ENCODE data around the gene DGKI. TPM values are rescaled to one million over a fixed set of nuclear protein-coding genes. Genes with fewer than 3 reads are reported as not detected.

The DGKI gene
- total RNA-seq, 2 donors from 2014 or later: 0.04 to 0.64 TPM

DNA sequence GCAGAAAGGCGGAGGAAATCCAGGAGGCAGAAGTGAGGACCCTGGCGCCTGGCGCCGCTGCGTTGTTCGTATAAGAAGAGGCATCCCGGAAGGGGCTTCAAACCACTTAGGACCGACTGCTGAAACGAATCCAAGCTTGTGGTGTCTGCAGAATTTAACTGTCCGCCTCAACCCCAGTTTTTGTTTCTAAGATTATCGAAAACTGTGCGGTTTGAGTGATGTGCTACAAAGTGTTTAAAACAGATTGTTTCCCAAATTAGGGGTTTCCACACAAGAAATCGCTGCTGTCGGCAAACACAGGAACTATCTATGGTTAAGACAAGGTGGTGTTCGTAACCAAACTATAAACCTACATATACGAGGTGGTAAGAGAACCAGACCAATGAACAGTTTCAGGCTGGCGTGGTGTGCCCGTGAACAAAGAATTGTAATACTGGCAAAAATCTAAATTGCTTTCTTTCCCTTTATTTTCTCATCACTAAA is 835 bp upstream of the DGKI start:
- no peaks in the 10 kb centered on the region for H3K36me3 ChIP-seq (ENCODE audit: control insufficient read depth, insufficient read depth, low read length)
- H3K27me3 Mint-ChIP-seq (ENCODE audit: insufficient read depth): peaks cover 62% of the 10 kb centered on the region
- H3K4me3 ChIP-seq (ENCODE audit: low read length): peak overlapping the region; percentile 74
- H3K4me1 ChIP-seq (ENCODE audit: control insufficient read depth, insufficient read depth, low read length): no peaks in the 10 kb centered on the region
- no peaks in the 10 kb centered on the region for H3K9me3 ChIP-seq (ENCODE audit: control insufficient read depth, low read length)
- H3K4me3 Mint-ChIP-seq: peak overlapping the region; percentile 47
- H3K27ac Mint-ChIP-seq: no peak overlapping the region
- TF ChIP-seq, protein P1, sequence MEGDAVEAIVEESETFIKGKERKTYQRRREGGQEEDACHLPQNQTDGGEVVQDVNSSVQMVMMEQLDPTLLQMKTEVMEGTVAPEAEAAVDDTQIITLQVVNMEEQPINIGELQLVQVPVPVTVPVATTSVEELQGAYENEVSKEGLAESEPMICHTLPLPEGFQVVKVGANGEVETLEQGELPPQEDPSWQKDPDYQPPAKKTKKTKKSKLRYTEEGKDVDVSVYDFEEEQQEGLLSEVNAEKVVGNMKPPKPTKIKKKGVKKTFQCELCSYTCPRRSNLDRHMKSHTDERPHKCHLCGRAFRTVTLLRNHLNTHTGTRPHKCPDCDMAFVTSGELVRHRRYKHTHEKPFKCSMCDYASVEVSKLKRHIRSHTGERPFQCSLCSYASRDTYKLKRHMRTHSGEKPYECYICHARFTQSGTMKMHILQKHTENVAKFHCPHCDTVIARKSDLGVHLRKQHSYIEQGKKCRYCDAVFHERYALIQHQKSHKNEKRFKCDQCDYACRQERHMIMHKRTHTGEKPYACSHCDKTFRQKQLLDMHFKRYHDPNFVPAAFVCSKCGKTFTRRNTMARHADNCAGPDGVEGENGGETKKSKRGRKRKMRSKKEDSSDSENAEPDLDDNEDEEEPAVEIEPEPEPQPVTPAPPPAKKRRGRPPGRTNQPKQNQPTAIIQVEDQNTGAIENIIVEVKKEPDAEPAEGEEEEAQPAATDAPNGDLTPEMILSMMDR (conservative IDR thresholded peaks at IDR 0.05): no peak
- no peak for DNase-seq
- H3K36me3 Mint-ChIP-seq (ENCODE audit: low read depth): no peaks in the 10 kb centered on the region
- no peak overlapping the region for H3K9ac ChIP-seq (ENCODE audit: extremely low read depth, low read length, poor library complexity, severe bottlenecking)
- H3K4me1 Mint-ChIP-seq: no peaks in the 10 kb centered on the region
- H3K27ac ChIP-seq (ENCODE audit: low read depth, low read length): no peak overlapping the region
- H3K27me3 ChIP-seq (ENCODE audit: control insufficient read depth, insufficient read depth, low read length, poor library complexity, severe bottlenecking): peaks cover 59% of the 10 kb centered on the region
- no peaks in the 10 kb centered on the region for H3K9me3 Mint-ChIP-seq
- WGBS, 2 experiments (ENCODE audit: insufficient coverage in 1 of 2, insufficient read length in 1 of 2): 29 to 46% methylated on average over 13 to 18 of the region's 18 CpGs

- 0 to 4% methylated on average over 5 to 47 of the region's 47 CpGs for WGBS, 2 experiments (ENCODE audit: insufficient coverage in 1 of 2, insufficient read length in 1 of 2)
- DNase-seq: no peak
- H3K27me3 Mint-ChIP-seq (ENCODE audit: insufficient read depth): peaks cover 62% of the 10 kb centered on the region
These were observed 286 bp downstream of the DGKI start for GRCh38 chr7:137846549-137846826.

DNA sequence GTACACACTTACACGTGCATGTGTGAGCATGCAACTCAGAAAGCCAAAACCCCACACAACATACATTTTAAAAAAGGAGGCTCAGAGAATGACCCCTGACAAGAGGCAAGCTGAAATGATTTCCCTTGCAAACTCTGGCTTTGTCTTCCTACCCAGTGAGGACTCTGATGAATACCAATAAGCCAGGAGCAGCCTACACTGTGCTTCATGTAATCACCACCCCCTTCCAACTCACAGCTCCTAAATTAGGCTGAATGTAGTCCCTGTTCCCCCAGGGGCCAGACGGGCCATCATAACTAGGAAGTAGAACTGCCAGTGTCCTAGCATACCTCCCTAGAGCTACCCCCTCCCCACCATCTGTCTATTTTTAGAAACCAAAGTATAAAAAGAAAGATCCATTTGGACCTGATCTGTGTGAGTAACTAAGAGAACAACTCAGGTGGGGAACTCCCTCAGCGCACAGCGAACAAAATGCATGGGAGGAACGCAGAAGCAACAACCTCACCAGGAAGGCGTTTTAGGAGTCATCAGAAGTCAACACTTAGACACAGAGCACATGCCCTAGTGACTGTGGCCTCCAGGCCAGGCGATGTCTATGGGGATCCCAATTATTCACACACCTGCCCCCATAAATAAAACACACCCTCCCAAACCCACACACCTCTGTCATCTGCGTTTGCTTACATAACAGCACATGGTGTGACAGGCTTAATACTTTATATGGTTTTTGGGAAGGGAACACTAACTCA is 1.9 kb downstream of the DGKI start:
- Mint-ChIP-seq H3K27me3 (ENCODE audit: insufficient read depth) (peaks cover 57% of the 10 kb centered on the region), H3K36me3 (ENCODE audit: low read depth) (no peaks in the 10 kb centered on the region), H3K9me3 (no peaks in the 10 kb centered on the region), H3K4me3 (no peak overlapping the region), H3K4me1 (peaks cover 9% of the 10 kb centered on the region), H3K27ac (no peak overlapping the region)
- WGBS, 2 experiments (ENCODE audit: insufficient coverage in 1 of 2, insufficient read length in 1 of 2): 79 to 95% methylated on average over 5 to 8 of the region's 8 CpGs
- DNase-seq: no peak
- H3K9ac ChIP-seq (ENCODE audit: extremely low read depth, low read length, poor library complexity, severe bottlenecking): no peak overlapping the region
- H3K27ac ChIP-seq (ENCODE audit: low read depth, low read length): no peak overlapping the region
- no peaks in the 10 kb centered on the region for H3K4me1 ChIP-seq (ENCODE audit: control insufficient read depth, insufficient read depth, low read length)
- TF ChIP-seq, protein P1 (conservative IDR thresholded peaks at IDR 0.05): no peak
- no peaks in the 10 kb centered on the region for H3K9me3 ChIP-seq (ENCODE audit: control insufficient read depth, low read length)
- no peaks in the 10 kb centered on the region for H3K36me3 ChIP-seq (ENCODE audit: control insufficient read depth, insufficient read depth, low read length)
- peaks cover 59% of the 10 kb centered on the region for H3K27me3 ChIP-seq (ENCODE audit: control insufficient read depth, insufficient read depth, low read length, poor library complexity, severe bottlenecking)
- H3K4me3 ChIP-seq (ENCODE audit: low read length): no peak overlapping the region

More at GRCh38 chr7:137846549-137846826, 286 bp downstream of the DGKI start:
- Mint-ChIP-seq H3K36me3 (ENCODE audit: low read depth) (no peaks in the 10 kb centered on the region), H3K4me1 (no peaks in the 10 kb centered on the region), H3K9me3 (no peaks in the 10 kb centered on the region), H3K4me3 (peak overlapping the region; percentile 47), H3K27ac (no peak overlapping the region)
- TF ChIP-seq, protein P1 (conservative IDR thresholded peaks at IDR 0.05): no peak
- Histone ChIP-seq H3K9ac (ENCODE audit: extremely low read depth, low read length, poor library complexity, severe bottlenecking) (no peak overlapping the region), H3K27me3 (ENCODE audit: control insufficient read depth, insufficient read depth, low read length, poor library complexity, severe bottlenecking) (peaks cover 59% of the 10 kb centered on the region), H3K4me3 (ENCODE audit: low read length) (no peak overlapping the region), H3K9me3 (ENCODE audit: control insufficient read depth, low read length) (no peaks in the 10 kb centered on the region), H3K36me3 (ENCODE audit: control insufficient read depth, insufficient read depth, low read length) (no peaks in the 10 kb centered on the region), H3K4me1 (ENCODE audit: control insufficient read depth, insufficient read depth, low read length) (no peaks in the 10 kb centered on the region), H3K27ac (ENCODE audit: low read depth, low read length) (no peak overlapping the region)
